ENCODE data around the gene CAPN13.

DNA sequence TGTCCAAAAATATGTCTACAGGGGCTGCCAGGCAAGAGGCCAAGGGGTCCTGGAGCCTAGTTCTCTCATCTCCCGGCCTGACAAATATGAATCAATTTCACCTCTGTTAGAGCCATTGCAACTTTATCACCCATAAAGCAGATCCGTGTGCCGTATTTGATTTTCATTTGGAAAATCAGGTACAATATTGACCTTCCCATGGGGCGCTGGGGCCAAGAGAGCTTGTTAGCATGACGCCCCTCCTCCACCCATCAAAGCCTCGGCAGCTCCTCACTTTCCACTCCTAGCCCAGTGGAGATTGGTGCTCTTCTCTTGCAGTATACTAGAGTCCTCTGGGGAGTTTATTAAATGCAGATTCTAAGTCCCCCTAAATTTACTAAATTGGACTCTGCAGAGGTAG, 96.8 kb downstream of the CAPN13 start:
- TF ChIP-seq, protein P1, sequence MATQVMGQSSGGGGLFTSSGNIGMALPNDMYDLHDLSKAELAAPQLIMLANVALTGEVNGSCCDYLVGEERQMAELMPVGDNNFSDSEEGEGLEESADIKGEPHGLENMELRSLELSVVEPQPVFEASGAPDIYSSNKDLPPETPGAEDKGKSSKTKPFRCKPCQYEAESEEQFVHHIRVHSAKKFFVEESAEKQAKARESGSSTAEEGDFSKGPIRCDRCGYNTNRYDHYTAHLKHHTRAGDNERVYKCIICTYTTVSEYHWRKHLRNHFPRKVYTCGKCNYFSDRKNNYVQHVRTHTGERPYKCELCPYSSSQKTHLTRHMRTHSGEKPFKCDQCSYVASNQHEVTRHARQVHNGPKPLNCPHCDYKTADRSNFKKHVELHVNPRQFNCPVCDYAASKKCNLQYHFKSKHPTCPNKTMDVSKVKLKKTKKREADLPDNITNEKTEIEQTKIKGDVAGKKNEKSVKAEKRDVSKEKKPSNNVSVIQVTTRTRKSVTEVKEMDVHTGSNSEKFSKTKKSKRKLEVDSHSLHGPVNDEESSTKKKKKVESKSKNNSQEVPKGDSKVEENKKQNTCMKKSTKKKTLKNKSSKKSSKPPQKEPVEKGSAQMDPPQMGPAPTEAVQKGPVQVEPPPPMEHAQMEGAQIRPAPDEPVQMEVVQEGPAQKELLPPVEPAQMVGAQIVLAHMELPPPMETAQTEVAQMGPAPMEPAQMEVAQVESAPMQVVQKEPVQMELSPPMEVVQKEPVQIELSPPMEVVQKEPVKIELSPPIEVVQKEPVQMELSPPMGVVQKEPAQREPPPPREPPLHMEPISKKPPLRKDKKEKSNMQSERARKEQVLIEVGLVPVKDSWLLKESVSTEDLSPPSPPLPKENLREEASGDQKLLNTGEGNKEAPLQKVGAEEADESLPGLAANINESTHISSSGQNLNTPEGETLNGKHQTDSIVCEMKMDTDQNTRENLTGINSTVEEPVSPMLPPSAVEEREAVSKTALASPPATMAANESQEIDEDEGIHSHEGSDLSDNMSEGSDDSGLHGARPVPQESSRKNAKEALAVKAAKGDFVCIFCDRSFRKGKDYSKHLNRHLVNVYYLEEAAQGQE (IDR thresholded peaks at IDR 0.05; ENCODE audit: low read depth), result no peak
- no peak for TF ChIP-seq EGR1 (IDR thresholded peaks at IDR 0.05)
- no peak for TF ChIP-seq FOXM1 (IDR thresholded peaks at IDR 0.05; ENCODE audit: borderline replicate concordance, low read depth)
- no peak for TF ChIP-seq TAF1 (IDR thresholded peaks at IDR 0.05; ENCODE audit: low read depth)
- no peak for TF ChIP-seq CEBPB (IDR thresholded peaks at IDR 0.05)
- no peak for TF ChIP-seq EP300 (IDR thresholded peaks at IDR 0.05; ENCODE audit: borderline replicate concordance)
- TF ChIP-seq RAD21 (IDR thresholded peaks at IDR 0.05; ENCODE audit: low read depth), result no peak
- TF ChIP-seq TCF12 (IDR thresholded peaks at IDR 0.05; ENCODE audit: low read depth), result no peak
- no peak for TF ChIP-seq NFIC (IDR thresholded peaks at IDR 0.05)
- no peak for TF ChIP-seq TEAD4 (IDR thresholded peaks at IDR 0.05)
- TF ChIP-seq, protein P2, sequence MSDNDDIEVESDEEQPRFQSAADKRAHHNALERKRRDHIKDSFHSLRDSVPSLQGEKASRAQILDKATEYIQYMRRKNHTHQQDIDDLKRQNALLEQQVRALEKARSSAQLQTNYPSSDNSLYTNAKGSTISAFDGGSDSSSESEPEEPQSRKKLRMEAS (IDR thresholded peaks at IDR 0.05), result no peak
